ENCODE data around the gene GABPB2. TPM values are rescaled to one million over a fixed set of nuclear protein-coding genes. Genes with fewer than 3 reads are reported as not detected.

GABPB2 gene
- polyA plus RNA-seq, 4 donors = 1.1 to 12.6 (median 5.0) TPM

GRCh38 chr1:151043163-151043562 is 27.4 kb upstream of the GABPB2 start:
- Histone ChIP-seq H3K36me3 (ENCODE audit: control insufficient read depth in 3 of 3, insufficient read depth in 2 of 3, low read depth in 1 of 3, low read length in 3 of 3) (peaks cover 0 to 5% (median 2%) of the 10 kb centered on the region in 3 donors), H3K27me3 (ENCODE audit: control insufficient read depth in 3 of 3, insufficient read depth in 3 of 3, low read length in 3 of 3) (no peaks in the 10 kb centered on the region), H3K4me1 (ENCODE audit: control insufficient read depth in 3 of 3, insufficient read depth in 2 of 3, low read depth in 1 of 3, low read length in 2 of 3) (peaks cover 0 to 6% (median 0%) of the 10 kb centered on the region in 3 donors), H3K4me3 (ENCODE audit: low read depth in 1 of 3, low read length in 3 of 3) (no peak overlapping the region), H3K27ac (ENCODE audit: low read depth in 1 of 3, low read length in 2 of 3) (no peak overlapping the region), H3K9me3 (ENCODE audit: control insufficient read depth in 2 of 2, insufficient read depth in 1 of 2, low read depth in 1 of 2, low read length in 1 of 2) (no peaks in the 10 kb centered on the region)
- 88 to 100% (median 95%) methylated on average over 1 of the region's 1 CpG for WGBS, 3 donors
- FAIRE-seq (no peak), DNase-seq (no peak)

- Histone ChIP-seq H3K9me3 (ENCODE audit: control insufficient read depth in 2 of 2, insufficient read depth in 1 of 2, low read depth in 1 of 2, low read length in 1 of 2) (no peaks in the 10 kb centered on the region), H3K27me3 (ENCODE audit: control insufficient read depth in 3 of 3, insufficient read depth in 3 of 3, low read length in 3 of 3) (no peaks in the 10 kb centered on the region), H3K4me1 (ENCODE audit: control insufficient read depth in 3 of 3, insufficient read depth in 2 of 3, low read depth in 1 of 3, low read length in 2 of 3) (peaks cover 0 to 10% (median 2%) of the 10 kb centered on the region in 3 donors), H3K36me3 (ENCODE audit: control insufficient read depth in 3 of 3, insufficient read depth in 2 of 3, low read depth in 1 of 3, low read length in 3 of 3) (peaks cover under 1 to 10% (median 4%) of the 10 kb centered on the region in 3 donors), H3K27ac (ENCODE audit: low read depth in 1 of 3, low read length in 2 of 3) (peak within 1 kb of the TSS; percentile 12 to 87 (median 83)), H3K4me3 (ENCODE audit: low read depth in 1 of 3, low read length in 3 of 3) (peak within 1 kb of the TSS; percentile 51 to 82 (median 62))
- no peak for FAIRE-seq
- 0 to 1% (median 1%) methylated on average over 21 to 29 of the region's 29 CpGs for WGBS, 3 donors
- DNase-seq = peak; percentile 58 to 87
Observed at GRCh38 chr1:151047591-151047924, 23.0 kb upstream of the GABPB2 start, which contains the start of gene C1orf56. Gene C1orf56, plus strand, starts transcription at chr1:151047751. Its CDS starts 97 bp downstream, at chr1:151047848.

GRCh38 chr1:151047925-151048644 is 22.5 kb upstream of the GABPB2 start:
- DNase-seq = peak; percentile 62 to 81
- peaks cover 0 to 10% (median 2%) of the 10 kb centered on the region in 3 donors for H3K4me1 ChIP-seq (ENCODE audit: control insufficient read depth in 3 of 3, insufficient read depth in 2 of 3, low read depth in 1 of 3, low read length in 2 of 3)
- no peaks in the 10 kb centered on the region for H3K27me3 ChIP-seq (ENCODE audit: control insufficient read depth in 3 of 3, insufficient read depth in 3 of 3, low read length in 3 of 3)
- H3K9me3 ChIP-seq (ENCODE audit: control insufficient read depth in 2 of 2, insufficient read depth in 1 of 2, low read depth in 1 of 2, low read length in 1 of 2) = no peaks in the 10 kb centered on the region
- FAIRE-seq = no peak
- H3K36me3 ChIP-seq (ENCODE audit: control insufficient read depth in 3 of 3, insufficient read depth in 2 of 3, low read depth in 1 of 3, low read length in 3 of 3) = peaks cover 3 to 12% (median 5%) of the 10 kb centered on the region in 3 donors
- WGBS, 3 donors = 0 to 1% (median 0%) methylated on average over 45 to 48 of the region's 48 CpGs
- peak overlapping the region; percentile 12 to 87 (median 83) for H3K27ac ChIP-seq (ENCODE audit: low read depth in 1 of 3, low read length in 2 of 3)
- H3K4me3 ChIP-seq (ENCODE audit: low read depth in 1 of 3, low read length in 3 of 3) = peak overlapping the region; percentile 51 to 82 (median 62)

GRCh38 chr1:151048645-151049032 is 21.9 kb upstream of the GABPB2 start:
- Histone ChIP-seq H3K4me1 (ENCODE audit: control insufficient read depth in 3 of 3, insufficient read depth in 2 of 3, low read depth in 1 of 3, low read length in 2 of 3) (peaks cover 0 to 10% (median 2%) of the 10 kb centered on the region in 3 donors), H3K36me3 (ENCODE audit: control insufficient read depth in 3 of 3, insufficient read depth in 2 of 3, low read depth in 1 of 3, low read length in 3 of 3) (peaks cover 3 to 18% (median 10%) of the 10 kb centered on the region in 3 donors), H3K9me3 (ENCODE audit: control insufficient read depth in 2 of 2, insufficient read depth in 1 of 2, low read depth in 1 of 2, low read length in 1 of 2) (no peaks in the 10 kb centered on the region), H3K4me3 (ENCODE audit: low read depth in 1 of 3, low read length in 3 of 3) (peak overlapping the region in 2 of 3 donors; percentile 51 to 82), H3K27ac (ENCODE audit: low read depth in 1 of 3, low read length in 2 of 3) (peak overlapping the region in 1 of 3 donors; percentile 83), H3K27me3 (ENCODE audit: control insufficient read depth in 3 of 3, insufficient read depth in 3 of 3, low read length in 3 of 3) (no peaks in the 10 kb centered on the region)
- no peak for FAIRE-seq
- DNase-seq = no peak
- WGBS, 3 donors = 29 to 39% (median 29%) methylated on average over 3 of the region's 3 CpGs

- Histone ChIP-seq H3K4me1 (ENCODE audit: control insufficient read depth in 3 of 3, insufficient read depth in 2 of 3, low read depth in 1 of 3, low read length in 2 of 3) (peaks cover 0 to 10% (median 2%) of the 10 kb centered on the region in 3 donors), H3K27ac (ENCODE audit: low read depth in 1 of 3, low read length in 2 of 3) (no peak overlapping the region), H3K36me3 (ENCODE audit: control insufficient read depth in 3 of 3, insufficient read depth in 2 of 3, low read depth in 1 of 3, low read length in 3 of 3) (peaks cover 10 to 25% (median 17%) of the 10 kb centered on the region in 3 donors), H3K9me3 (ENCODE audit: control insufficient read depth in 2 of 2, insufficient read depth in 1 of 2, low read depth in 1 of 2, low read length in 1 of 2) (no peaks in the 10 kb centered on the region), H3K27me3 (ENCODE audit: control insufficient read depth in 3 of 3, insufficient read depth in 3 of 3, low read length in 3 of 3) (no peaks in the 10 kb centered on the region), H3K4me3 (ENCODE audit: low read depth in 1 of 3, low read length in 3 of 3) (no peak overlapping the region)
- WGBS, 3 donors = 91 to 96% (median 94%) methylated on average over 5 of the region's 5 CpGs
- DNase-seq (no peak), FAIRE-seq (no peak)
Observed at GRCh38 chr1:151049458-151049857, 21.1 kb upstream of the GABPB2 start.

GRCh38 chr1:151050051-151050688 is 20.4 kb upstream of the GABPB2 start:
- Histone ChIP-seq H3K9me3 (ENCODE audit: control insufficient read depth in 2 of 2, insufficient read depth in 1 of 2, low read depth in 1 of 2, low read length in 1 of 2) (no peaks in the 10 kb centered on the region), H3K27ac (ENCODE audit: low read depth in 1 of 3, low read length in 2 of 3) (peak overlapping the region in 1 of 3 donors; percentile 8), H3K27me3 (ENCODE audit: control insufficient read depth in 3 of 3, insufficient read depth in 3 of 3, low read length in 3 of 3) (no peaks in the 10 kb centered on the region), H3K4me1 (ENCODE audit: control insufficient read depth in 3 of 3, insufficient read depth in 2 of 3, low read depth in 1 of 3, low read length in 2 of 3) (peaks cover 0 to 10% (median 2%) of the 10 kb centered on the region in 3 donors), H3K36me3 (ENCODE audit: control insufficient read depth in 3 of 3, insufficient read depth in 2 of 3, low read depth in 1 of 3, low read length in 3 of 3) (peaks cover 14 to 30% (median 22%) of the 10 kb centered on the region in 3 donors), H3K4me3 (ENCODE audit: low read depth in 1 of 3, low read length in 3 of 3) (no peak overlapping the region)
- DNase-seq = no peak
- FAIRE-seq = no peak
- 85 to 86% (median 85%) methylated on average over 2 of the region's 2 CpGs for WGBS, 3 donors

- H3K36me3 ChIP-seq (ENCODE audit: control insufficient read depth in 3 of 3, insufficient read depth in 2 of 3, low read depth in 1 of 3, low read length in 3 of 3) = peaks cover 14 to 37% (median 22%) of the 10 kb centered on the region in 3 donors
- H3K9me3 ChIP-seq (ENCODE audit: control insufficient read depth in 2 of 2, insufficient read depth in 1 of 2, low read depth in 1 of 2, low read length in 1 of 2) = no peaks in the 10 kb centered on the region
- FAIRE-seq (no peak), DNase-seq (no peak)
- no peak overlapping the region for H3K27ac ChIP-seq (ENCODE audit: low read depth in 1 of 3, low read length in 2 of 3)
- H3K4me1 ChIP-seq (ENCODE audit: control insufficient read depth in 3 of 3, insufficient read depth in 2 of 3, low read depth in 1 of 3, low read length in 2 of 3) = peaks cover 2 to 21% (median 5%) of the 10 kb centered on the region in 3 donors
- no peak overlapping the region for H3K4me3 ChIP-seq (ENCODE audit: low read depth in 1 of 3, low read length in 3 of 3)
- WGBS, 3 donors = 69 to 85% (median 81%) methylated on average over 2 of the region's 2 CpGs
- no peaks in the 10 kb centered on the region for H3K27me3 ChIP-seq (ENCODE audit: control insufficient read depth in 3 of 3, insufficient read depth in 3 of 3, low read length in 3 of 3)
Observed at GRCh38 chr1:151051356-151052009, 19.1 kb upstream of the GABPB2 start.

- FAIRE-seq = no peak
- Histone ChIP-seq H3K4me1 (ENCODE audit: control insufficient read depth in 3 of 3, insufficient read depth in 2 of 3, low read depth in 1 of 3, low read length in 2 of 3) (peaks cover 3 to 29% (median 7%) of the 10 kb centered on the region in 3 donors), H3K27ac (ENCODE audit: low read depth in 1 of 3, low read length in 2 of 3) (peak overlapping the region in 2 of 3 donors; percentile 71 to 99), H3K36me3 (ENCODE audit: control insufficient read depth in 3 of 3, insufficient read depth in 2 of 3, low read depth in 1 of 3, low read length in 3 of 3) (peaks cover 14 to 40% (median 22%) of the 10 kb centered on the region in 3 donors), H3K9me3 (ENCODE audit: control insufficient read depth in 2 of 2, insufficient read depth in 1 of 2, low read depth in 1 of 2, low read length in 1 of 2) (no peaks in the 10 kb centered on the region), H3K27me3 (ENCODE audit: control insufficient read depth in 3 of 3, insufficient read depth in 3 of 3, low read length in 3 of 3) (no peaks in the 10 kb centered on the region), H3K4me3 (ENCODE audit: low read depth in 1 of 3, low read length in 3 of 3) (no peak overlapping the region)
- 88 to 95% (median 93%) methylated on average over 4 of the region's 4 CpGs for WGBS, 3 donors
- no peak for DNase-seq
Observed at GRCh38 chr1:151054971-151055547, 15.5 kb upstream of the GABPB2 start.

Measured in small intestine (tissue), 7 donors.